HG02840 (cell line): ENCODE measurements around the gene SATB2.

Source experiments
- ATAC-seq: cut with Tn5 transposase; IDR thresholded peaks from one replicate; pipeline ENCODE4 v1.9.1; 2021; ENCODE audit warnings: mild to moderate bottlenecking, moderate library complexity, moderate number of reproducible peaks; ENCODE audit not compliant: unreplicated experiment, low FRiP score

Gene SATB2

GRCh38 chr2:199466692-199467065 lies 8.9 kb upstream of the SATB2 start:
- no peak for ATAC-seq

DNA sequence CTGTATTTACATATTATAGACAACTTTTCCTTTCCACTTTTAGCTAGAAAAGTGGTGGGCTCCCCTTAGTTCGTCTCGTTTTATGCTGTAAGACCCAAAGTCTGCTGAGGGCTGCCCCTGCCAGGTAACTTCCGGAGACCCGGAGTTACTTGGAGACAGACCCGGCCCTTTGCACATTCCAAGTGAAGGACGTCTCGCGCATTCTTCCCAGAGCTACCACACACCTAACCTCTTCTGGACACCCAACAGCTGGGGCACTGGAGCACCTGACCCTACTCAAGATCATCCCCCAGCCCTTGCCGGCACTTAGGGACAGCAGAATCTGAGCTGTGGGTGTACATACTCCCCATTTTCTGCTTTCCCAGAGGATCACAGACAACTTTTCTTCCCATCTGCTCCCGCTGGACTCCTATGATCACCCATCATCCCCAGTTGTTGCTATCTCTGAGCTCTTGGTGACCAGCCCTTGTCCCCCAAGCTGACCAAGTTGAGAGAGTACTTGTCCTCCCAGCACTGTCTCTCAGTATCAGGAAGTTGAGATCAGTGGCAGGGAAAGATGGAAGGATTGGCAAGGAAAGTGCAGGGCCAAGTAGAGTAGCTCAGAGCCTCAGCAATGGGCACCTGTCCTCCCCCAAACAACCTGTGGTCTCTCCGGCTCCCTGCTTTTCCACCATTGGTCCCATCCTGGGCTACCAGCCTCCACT lies 8.4 kb upstream of the SATB2 start:
- no peak for ATAC-seq

DNA sequence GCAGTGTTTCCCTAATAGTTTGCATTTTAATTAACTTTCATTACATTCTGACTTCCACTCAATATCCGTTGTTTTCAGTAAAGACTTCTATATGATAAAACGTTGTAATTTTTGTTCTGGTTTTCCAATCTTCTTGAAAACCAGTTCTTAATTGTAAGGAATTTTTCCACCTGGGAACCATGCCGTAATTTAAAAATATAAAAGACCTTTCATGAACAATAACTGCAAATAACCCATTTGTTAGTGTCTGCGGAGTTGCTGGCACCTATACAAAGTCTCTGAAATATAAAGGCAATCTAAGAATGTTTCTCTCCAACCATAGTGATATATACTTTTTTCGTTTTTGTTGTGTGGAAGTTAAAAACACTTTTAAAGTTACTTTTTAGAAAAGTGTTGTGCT lies 7.7 kb upstream of the SATB2 start:
- ATAC-seq, result no peak

DNA sequence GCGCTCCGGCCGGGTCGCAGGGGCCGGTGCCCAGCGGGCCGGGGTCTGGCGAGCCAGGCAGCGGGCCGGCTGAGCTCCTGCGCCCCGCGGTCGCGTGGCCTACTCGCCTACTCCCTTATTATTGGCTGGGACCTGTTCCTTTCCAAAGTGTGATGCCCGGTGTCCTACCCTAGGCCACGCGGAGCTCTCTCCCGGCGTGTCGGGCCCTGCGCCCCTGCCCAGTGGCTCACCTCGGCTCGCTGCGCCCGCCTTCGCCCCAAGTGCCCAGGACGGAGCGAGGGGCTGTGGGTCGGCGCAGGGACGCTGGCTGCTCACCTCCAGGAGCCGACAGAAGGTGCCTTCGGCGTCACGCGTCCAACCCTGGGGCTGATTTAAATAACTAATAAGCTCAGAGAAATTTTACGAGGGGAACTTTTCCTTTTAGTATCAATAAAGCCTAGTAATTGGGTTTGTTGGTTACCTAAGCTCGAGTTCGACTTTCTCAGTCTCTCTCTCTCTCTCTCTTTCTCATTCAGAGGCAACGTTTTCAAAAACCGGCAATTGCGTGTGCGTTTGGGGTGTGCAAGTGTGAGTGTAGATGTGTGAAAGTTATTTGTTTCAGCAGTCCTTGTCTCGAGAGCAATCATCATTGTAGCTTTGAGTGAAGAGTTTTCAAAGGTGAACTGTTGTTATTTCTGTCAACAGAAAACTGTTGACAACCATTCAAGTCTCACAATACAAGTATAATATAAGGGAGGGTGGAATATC lies 7.0 kb upstream of the SATB2 start:
- no peak for ATAC-seq

DNA sequence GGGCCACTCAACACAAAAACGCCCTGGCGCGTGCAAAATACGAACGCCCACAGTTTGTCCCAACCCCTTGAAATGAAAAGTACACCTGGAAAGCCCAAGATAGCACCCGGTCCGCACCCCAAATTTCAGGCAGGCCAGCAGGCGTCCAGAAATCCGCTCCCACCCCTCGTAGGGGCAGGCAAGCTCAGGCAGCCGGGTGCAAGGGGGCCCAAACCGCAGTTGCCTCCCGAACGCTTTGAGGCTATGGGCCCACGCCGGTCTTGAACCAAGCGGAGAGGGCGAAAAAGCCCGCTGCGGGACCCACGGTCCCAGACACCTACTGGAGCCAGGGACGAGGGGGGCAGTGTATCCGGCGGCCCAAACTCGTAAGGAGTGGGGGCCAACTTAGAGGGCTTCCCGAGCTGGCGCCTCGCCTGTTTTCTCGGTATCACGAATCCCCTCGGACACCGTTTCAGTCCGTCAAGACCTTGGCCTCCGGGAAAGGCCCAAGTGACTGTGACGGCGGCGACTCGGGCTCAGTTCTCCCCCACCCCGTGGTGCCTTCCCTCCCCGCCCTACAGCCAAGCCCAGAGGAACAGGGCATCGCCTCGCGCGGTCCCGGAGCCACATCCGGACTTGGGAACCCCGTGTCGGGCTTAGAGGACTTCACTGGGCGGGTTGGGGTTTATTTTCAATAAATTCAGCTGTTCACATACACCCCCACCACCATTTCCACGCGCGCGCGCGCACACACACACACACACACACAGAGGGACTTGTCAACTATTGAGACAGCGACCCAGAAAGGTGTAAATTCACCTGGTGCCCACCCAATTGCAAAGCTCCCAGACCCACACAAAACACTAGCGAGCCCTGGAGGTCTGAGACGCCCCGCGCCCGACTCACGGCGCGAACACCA lies 6.2 kb upstream of the SATB2 start:
- no peak for ATAC-seq

GRCh38 chr2:199462956-199463692 lies 5.4 kb upstream of the SATB2 start:
- ATAC-seq, result no peak

DNA sequence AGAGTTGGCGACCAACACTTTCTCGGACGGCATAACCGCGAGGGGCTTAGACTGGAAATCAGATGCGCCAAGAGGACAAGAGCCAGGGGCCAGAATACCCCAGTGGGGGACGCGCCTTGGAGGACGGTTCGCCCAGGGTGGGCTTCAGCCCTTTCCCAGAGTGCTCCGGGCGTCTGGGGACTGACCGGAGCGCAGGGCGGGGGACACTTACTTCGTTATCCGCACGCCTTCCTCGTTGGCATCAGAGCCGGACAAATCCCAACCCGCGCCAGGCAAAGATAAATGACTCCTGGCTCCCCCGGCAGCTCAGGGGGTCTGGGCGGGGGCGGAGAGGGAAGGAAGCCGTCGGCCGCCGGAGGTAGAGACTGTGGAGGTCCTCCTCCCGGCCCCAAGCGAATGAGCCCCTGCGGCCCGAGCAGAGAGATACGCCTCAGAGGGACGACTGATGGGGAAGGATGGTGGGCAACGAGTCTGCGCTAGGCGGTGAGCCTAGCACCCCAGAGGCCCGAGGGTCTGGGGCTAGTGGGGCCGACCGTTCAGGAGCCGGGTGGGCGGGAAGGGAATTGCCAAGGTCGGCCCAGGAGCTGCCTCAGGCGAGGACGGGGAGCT lies 4.7 kb upstream of the SATB2 start:
- no peak for ATAC-seq

DNA sequence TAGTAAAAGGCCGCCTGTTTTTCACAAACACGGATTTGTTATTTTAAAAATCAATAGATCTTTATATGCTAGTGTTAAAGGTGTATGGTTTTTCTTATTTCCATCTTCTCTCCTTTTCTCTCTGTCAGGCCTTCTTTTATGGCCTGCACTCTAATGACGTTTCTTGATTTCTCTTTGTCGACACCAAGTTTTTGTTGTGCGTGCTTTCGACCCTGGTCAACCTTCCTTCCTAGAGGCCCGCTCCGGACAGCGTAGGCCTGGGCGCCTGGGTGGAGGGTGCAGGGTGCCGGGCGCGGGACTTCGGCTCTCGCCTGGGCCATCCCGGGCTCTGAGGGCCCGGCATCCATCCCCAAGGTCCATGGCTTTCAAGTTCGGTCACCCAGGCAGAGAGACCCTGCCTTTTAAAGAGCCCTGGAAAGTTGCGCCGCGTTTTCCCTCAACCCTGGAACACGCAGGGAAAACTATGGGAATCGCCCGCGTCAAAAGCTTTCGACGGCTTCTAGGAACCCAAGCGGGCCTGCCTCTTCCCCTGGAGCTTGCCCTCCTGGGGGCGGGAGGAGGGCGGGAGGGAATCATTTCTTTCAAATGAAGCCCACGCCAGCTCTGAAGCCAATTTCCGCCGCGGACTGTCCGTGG lies 4.1 kb upstream of the SATB2 start:
- no peak for ATAC-seq

DNA sequence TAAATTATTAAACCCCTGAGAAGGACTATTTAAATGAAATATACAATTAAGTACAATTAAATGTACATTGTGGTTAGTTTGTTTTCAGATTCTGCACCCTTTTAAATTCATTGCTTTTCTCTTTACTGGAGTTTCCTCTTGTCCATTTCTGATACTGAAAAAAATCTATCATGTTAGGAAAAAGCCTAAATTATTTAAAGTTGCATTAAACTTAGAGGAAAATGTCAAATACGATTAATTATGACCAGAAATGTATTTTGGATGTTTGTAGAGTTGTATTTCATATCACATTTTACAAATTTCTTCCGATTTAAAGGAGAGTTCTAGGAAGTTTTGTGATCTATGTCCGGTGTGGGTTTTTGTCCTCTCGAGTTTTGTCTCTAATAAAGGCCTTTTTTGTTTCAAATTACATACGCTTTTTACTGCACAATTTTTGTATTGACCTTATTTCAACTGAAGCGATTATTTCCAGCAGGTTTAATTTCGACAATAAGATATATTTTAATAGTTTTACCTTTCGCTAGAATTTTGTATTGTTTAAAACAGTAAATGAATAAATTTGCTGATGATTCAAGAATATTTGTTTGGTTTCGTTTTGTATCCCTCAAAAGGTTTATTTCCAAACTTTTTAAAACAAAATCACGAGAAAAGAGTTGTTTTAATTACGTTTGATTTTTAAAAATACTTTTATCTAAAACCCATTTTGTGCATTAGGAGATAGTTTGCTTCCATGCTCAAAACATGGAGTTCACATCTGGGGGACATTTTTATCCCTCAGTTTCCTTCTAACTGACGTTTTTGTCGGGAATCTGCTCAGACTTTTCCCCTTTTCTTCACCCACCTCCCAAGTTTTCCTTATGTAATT lies 3.3 kb upstream of the SATB2 start:
- no peak for ATAC-seq

DNA sequence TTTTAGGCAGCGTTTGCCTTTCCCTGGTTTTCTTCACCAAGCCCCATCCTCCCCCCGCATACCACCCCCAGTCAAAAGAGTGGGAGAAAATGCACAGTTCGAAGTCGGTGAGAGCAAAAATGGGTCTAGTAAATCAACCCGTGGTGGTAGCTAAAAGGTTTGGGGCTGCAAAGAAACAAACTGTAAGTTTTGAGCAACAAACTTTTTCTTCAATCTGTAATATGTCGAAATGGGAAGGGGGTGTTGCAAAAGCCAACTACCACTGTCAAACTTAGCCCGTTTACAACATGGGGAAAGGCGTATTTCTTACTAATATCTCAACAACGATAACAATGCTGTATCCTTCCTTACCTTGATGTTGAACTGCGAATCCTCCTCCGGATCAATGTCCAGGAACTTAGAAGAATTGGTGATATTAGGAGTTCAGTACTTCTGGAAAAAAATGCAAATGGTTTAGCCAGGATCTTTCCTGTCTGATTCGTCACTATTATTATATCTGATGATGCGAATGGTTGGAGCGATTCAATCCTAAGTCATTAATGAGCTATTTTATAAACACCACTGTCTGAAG lies 2.4 kb upstream of the SATB2 start:
- ATAC-seq, result no peak

DNA sequence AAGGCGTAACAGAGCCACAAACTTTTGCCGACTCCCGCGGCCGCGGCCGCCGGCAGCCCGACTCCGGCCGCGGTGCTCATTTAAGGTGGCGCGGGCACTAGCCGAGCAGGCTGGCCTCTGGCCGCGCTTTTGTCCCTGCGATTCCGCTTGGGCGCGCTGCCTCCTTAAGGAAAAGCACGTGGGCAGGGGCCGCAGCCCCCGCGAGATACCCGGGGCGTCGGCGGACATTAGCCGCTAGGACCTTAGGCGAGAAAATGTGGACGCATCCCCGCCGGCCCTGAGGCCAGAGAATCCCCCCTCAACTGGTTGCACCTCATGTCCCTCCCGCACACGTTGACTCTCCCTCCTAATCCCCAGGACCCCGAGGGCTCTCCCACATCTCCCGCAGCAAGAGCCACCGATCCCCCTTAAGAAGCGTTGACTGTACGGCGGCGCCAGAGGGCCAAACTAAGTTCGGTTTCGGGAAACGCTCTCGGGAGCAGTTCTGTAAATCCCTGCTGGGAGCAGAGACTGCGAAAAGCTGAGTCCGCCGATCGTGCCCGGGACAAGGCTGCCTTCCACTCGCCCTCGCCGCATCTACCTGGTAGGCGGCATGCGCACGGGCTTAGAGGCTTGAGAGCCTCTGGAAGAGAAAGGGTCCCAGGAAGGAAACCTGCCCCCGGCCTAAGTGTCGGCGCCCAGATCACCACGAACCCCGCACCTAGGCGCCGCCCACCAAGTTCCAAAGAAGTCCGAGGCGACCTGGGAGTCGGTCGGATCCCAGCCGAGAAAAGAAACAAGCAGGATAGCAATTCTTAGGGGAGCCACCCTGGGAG lies 1.8 kb upstream of the SATB2 start:
- no peak for ATAC-seq

- no peak for ATAC-seq
Measured at GRCh38 chr2:199458806-199459285, 1.1 kb upstream of the SATB2 start.

DNA sequence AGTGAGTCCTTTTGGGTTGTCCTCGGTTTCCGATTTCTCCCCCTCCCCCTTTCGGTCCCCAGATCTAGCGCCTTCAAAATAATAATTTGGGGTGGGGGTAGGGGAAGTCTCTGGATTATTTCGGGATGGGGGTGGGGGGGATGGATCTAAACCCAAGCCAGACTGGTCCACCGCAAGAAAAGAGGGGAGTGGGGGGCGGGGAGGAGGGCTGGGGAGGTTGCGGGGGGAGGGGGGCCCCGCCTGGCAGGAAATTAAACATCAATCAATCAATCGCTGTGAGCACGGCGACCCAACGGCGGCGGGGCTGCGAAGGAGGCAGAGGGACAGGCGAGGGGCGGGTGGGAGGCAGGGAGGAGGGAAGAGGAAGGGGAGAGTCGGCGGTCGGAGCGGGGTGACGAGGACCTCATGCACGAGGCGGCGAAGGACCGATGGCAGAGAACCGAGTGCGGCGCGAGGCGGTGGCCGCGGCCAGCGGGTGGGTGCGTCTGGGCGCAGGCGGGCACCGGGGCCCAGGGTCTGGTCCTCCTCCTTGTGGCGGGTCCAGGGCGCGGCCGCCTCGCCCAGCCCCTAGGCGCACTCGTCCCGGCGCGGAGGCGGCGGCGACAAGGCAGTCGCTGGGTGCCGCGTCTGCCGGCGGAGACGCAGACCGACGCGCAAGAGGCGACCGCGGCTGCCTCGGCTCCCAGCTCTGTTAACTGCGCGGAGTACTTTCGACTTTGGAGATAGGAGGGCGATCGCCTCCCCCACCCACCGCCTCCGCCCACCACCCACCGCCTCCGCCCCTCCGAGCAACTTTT lies 468 bp upstream of the SATB2 start:
- ATAC-seq, result no peak

- ATAC-seq, result no peak
Measured at GRCh38 chr2:199456383-199457146, 1.2 kb downstream of the SATB2 start.

DNA sequence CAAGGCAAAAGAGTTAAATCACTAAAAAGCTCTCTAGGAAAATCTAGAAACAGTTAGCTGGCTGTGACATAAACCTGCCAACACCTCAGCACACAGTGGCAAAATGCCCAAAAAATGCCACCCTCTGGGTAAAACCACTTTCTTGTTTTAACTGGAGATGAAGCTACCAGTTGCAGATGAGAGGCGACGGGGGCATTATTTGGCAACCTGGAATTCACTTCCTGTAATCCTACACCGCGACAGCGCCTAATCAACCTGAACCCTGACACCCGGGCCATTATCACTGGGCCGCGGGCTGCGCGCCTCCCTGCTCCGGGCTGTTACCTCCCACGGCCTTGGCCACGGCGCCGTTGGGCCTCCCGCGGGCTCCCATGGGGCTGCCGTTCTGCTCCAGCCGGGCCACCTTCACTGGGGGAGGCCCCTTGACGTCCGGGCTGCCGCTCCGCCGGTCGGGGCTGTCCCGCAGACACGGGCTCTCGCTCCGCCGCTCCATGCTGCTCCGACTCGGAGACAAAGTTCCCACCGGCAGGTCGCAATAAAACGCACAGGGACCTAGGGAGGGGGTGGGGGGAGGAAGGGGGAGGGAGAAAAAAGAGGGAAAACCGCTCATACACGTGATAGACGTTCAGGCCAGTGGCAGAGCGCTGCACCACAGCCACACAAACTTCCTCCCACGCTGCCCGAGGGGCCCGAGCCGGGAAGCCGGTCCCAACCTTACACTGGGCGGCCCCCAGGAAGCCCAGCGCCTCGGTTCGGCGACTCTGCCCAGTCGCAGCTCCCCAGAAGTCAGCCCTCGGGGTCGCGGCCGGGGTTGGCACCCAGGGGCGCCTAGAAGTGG lies 2.0 kb downstream of the SATB2 start:
- ATAC-seq, result no peak
